Measurements from ENCODE around the gene PEX10.
"Not testable (repeated sequence)": the region's sequence is repeated elsewhere in the genome, so short reads cannot be mapped to it uniquely, and the experiment has no call there.

Gene PEX10

DNA sequence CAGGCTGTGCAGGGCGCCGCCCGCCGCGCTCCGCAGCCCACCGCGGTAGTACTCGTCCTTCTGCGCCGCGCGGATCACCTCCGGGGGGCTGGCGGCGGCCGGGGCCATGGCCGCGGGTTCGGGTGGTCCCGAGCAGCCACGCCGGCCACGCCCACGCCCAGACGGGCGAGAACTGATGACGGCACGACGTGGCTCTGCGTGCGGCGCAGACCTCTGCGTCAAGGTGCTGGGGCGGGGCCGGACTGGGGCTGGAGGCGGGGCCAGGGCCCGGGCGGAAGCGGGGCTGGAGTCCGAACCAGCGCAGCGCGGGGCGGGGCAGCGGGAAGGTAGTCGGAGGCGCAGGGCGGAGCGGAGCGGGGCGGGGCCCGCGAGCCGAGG is at the start of gene PEX10:
Gene PEX10, minus strand, starts transcription at position 170 of the 378 bp plus-strand sequence. Its CDS starts 62 bp downstream, at position 108.
- DNase-seq (ENCODE audit: low read depth in 3 of 3), result peak; percentile 98 to 99 (median 99)

DNA sequence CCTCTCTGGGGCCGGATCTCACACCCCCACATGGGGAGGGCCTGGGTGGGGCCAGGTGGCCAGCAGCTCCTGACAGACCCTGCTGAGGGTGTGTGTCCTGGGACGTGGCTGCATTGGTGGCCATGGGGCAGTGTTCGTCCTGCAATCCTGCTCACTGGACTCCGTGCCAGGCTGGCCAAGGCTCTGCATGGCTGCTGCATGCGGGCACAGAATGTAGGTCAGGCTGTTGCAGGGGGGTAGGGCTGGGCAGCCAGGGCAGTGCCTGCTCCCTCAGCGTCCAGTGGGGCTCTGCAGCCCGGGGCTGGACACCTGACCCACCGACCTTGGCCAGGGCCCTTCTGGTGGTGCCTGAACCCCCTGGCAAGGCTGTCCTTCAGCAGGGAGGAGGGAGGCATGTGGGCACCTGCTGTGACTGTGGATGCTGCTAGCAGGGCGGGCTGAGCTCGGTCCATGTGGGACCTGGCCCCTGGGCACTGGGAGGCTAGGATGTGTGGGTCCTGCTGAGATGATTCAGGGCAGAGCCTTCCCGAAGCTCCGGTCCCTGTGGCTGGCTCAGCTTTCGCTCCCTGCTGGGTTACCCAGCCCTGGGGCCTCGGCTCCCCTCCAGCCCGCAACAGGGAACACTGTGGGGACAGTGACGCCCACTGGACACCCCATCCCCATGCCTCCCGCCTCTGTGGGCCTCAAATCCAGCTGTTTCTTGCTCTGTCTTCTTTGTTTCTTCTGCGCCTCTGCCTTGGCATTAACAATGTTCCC is 48.8 kb upstream of the PEX10 start:
- DNase-seq (ENCODE audit: low read depth in 3 of 3), result no peak

DNA sequence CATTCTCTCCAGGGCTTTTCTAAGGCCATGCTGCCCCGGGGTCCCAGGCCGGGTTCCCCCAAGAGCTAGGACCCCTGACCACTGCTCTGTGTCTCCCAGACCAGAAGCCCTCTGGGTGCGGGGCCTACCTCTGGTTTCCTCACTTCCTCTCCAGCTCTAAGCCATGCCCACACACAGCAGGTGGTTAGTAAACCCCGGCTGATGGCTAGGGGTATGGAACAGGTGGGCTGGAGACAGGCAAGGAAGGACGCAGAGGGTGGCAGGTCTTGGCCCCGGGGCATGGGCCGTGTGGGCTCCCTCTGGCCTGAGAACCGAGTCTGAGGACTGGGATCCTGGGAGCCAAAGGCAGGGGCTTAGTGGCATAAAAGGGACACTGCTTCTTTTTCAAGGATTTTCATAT is 47.8 kb upstream of the PEX10 start:
- DNase-seq (ENCODE audit: low read depth in 3 of 3), result no peak

- no peak for DNase-seq (ENCODE audit: low read depth in 3 of 3)
These were observed 47.4 kb upstream of the PEX10 start for GRCh38 chr1:2459757-2460156.

DNA sequence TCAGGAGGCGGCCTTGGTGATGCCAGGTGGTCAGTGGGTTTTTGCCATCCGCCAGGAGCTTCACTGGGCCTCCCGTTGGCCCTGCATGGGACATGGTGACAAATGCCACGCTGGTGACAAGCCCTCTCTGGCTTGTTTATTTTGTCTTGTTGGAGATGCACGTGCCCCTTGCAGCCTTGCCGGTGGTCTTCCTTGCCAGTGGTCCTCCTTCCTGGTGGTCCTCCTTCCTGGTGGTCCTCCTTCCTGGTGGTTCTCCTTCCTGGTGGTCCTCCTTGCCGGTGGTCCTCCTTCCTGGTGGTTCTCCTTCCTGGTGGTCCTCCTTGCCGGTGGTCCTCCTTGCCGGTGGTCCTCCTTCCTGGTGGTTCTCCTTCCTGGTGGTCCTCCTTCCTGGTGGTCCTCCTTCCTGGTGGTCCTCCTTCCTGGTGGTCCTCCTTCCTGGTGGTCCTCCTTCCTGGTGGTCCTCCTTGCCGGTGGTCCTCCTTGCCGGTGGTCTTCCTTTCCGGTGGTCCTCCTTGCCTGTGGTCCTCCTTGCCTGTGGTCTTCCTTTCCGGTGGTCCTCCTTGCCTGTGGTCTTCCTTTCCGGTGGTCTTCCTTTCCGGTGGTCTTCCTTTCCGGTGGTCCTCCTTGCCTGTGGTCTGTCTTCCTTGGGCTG is 46.9 kb upstream of the PEX10 start:
- not testable (repeated sequence) for DNase-seq (ENCODE audit: low read depth in 3 of 3)

DNA sequence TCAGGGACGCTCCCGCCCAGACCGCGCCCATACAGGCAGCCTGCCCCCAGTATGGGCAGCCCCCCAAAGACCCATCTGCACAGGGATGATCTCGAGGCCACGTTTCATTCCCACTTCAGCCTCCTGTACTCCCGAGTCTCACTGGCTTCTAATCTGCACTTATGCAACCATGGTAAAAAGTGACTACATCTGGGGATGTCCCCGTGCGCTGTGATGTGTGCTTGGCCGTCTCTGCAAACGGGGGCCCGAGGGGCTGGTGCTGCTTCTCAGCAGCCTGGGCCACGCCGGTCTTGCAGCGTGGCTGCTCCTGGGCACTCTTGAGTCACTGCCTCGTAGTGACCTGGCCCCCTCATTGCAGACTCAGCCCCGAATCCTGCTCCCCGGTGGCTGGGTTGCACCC is 46.3 kb upstream of the PEX10 start:
- DNase-seq (ENCODE audit: low read depth in 3 of 3), result no peak

- no peak for DNase-seq (ENCODE audit: low read depth in 3 of 3)
These were observed 45.1 kb upstream of the PEX10 start for GRCh38 chr1:2457444-2457843.

- no peak for DNase-seq (ENCODE audit: low read depth in 3 of 3)
These were observed 43.4 kb upstream of the PEX10 start for GRCh38 chr1:2455757-2456156.

DNA sequence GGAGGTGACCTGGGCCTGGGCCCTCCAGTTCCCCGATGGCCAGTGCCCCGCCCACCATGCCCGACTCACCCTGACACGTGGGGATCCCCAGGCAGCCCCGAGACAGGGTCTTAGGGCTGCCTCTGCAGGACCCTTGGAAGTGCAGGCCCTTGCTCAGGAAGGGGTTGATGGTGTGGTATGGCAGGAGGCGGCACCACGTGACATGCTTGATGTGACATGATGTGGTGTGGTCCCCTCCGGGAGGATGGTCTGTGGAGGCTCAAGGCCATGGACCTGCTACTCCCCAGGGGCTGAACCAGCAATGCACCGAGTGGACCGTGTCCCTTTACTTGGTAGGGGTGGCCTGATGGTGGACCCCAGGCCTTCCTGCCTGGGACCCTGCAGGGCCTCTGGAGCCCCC is 41.9 kb upstream of the PEX10 start:
- no peak for DNase-seq (ENCODE audit: low read depth in 3 of 3)

DNA sequence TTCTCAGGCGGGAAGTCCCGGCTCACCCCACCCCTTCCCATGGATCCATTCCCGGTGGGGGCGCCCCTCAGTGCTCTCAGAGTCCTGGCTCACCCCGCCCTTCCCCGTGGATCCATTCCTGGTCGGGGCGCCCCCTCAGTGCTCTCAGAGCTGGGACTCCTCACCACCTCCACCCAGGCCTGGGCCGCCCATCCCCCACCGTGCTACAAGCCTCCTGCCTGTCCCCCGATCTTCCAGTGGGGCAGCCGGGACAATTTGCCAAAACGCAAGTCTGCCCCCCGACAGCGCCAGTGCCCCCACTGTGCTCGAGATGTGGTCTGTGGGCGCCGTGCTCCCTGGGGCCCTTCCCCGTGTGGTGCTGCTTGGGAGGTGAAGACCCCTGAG is 40.6 kb upstream of the PEX10 start:
- DNase-seq (ENCODE audit: low read depth in 3 of 3), result no peak

DNA sequence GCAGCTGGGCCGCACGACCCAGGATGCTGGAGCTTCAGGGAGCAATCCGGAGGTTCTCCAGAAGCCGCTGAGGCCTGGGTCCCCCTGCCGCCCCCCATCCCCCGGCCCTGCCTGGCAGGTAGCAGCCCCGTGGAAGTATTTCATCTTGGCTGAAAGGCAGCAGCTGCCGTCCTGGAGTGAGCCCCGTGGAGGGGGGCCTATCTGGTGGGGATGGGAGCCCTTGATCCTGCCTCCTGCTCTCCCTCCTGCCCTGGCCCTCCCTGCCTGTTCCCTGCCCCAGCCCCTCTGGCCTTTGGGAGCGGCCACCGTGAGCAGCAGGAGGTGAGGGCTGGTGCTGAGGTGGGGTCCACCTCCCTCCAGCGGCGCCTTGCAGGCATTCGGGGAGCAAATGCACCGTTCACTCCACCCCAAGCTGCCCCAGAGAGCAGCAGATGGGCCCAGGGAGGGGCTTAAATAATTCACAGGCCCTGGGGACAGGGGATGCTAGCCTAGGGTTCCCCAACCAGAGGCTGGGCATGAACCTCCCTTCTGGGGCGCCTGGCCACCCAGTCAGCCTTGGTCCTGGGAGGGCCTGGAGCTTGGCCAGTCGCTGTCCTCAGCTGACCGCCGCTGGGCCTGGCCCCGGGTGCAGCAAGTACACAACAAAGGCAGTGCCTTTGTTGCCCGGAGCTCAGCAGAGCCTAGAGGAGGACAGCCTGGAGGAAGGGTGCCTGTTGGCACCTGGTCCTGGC is 40.0 kb upstream of the PEX10 start:
- no peak for DNase-seq (ENCODE audit: low read depth in 3 of 3)

DNA sequence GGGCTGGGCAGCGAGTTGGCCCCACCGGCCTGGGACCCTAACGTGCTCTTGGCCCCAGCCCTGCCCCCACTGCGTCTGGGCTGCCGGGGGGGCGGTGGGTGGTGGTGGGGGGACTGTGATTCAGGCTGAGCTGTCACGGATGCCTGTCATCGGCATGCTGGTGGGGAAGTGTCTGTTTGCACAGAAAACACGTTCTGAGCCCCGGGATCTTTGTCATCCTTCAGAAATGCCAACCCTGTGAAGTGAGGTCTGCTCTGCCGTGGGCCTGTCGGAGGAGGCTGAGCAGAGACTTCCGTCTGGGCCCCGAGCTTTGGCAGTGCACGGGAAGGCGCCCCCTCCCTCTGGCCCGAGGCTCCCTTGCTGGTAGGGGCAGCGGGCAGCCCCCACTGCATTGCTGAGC is 39.4 kb upstream of the PEX10 start:
- no peak for DNase-seq (ENCODE audit: low read depth in 3 of 3)

DNA sequence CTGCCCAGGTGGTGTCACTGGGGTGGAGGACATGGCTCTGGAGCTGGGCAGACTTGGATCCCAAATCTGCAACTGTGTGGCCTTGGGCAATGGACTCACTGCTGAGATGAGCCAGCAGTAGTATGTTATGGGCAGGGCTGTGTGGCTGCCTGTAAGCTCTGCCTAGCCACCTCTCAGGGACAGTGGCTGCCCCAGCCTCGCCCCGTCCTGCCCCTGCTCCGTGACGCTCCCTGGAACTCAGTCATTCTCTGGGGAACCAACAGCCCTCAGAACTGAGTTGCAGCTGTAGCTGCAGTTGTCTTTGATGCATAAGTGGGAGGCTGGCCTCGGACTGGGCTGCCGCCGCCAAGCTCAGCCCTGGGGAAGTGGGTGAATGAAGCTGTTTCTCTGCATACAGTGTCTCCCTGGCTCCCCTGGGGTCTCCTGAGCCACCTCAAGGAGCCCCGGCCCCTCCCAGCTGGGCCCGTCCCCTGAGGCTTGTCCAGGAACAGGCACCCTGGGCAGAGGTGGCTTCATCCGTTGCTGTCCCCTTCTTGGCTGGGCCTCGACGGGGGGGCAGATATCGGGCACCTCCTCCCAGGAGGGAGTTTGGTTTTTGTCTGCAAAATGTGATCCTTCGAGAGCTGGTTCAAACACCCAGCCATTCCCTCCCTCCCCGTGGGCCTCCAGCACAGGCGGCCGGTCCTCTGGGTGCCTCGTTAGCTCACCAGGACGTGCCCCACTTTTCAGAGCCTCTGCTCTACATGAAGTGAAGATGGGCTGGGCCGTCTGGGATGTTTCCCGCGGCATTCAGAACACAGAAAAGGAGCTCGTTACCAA is 37.5 kb upstream of the PEX10 start:
- no peak for DNase-seq (ENCODE audit: low read depth in 3 of 3)

DNA sequence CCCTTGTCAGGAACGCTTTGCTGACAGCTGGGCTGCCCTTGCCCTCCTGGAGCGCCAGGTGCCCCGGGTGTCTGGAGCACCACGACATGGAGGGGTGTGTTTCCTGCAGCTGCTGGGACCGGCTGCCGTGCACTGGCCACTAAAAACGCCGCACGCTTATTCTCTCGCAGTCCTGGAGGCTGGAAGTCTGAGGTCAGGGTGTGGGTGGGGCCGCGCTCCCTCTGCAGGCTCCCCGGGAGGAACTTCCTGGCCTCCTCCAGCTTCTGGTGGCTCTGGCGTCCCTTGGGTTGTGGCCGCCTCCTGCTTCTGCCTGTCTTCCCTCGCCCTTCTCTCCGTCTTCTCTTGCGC is 35.7 kb upstream of the PEX10 start:
- DNase-seq (ENCODE audit: low read depth in 3 of 3), result no peak

- DNase-seq (ENCODE audit: low read depth in 3 of 3), result no peak
These were observed 35.1 kb upstream of the PEX10 start for GRCh38 chr1:2447276-2448097.

DNA sequence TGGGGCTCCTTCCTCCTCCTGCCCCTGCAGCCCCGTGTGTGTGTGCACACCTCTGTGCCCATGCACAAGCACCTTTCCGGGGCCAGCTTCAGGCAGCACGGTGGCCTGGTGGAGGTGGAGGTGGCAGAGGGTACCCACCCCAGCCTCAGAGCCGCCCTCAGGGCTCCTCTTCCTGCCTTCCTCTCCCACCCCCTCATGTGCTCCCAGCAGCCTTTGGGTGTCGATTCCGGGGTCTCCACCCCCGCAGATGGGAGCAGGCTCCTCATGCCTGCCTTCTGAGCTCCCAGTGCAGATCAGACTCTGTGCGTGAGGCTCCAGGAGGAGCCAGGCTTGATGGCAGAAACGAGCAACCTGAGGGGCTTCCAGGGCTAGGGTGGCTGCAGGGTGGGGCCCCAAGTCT is 34.5 kb upstream of the PEX10 start:
- no peak for DNase-seq (ENCODE audit: low read depth in 3 of 3)

GRCh38 chr1:2446394-2446793 is 34.0 kb upstream of the PEX10 start:
- no peak for DNase-seq (ENCODE audit: low read depth in 3 of 3)

DNA sequence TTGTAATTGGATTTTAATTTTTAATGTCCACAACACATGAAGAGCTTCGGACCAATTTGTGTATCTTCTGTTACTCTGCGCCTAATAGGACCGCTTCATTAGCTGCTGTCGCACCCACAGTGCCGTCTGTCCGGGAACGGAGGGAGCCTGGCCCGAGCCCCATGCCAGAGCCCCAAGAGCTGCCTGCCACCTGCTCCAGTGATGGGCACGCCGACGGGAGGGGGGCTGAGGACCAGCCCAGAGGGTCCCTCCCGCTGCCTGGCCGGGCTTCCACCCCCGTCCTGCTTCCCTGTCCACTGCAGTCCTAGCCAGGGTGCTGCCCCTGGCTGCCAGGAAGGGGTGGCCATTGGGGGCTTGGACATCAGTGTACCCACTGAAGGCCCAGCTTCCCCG is 33.5 kb upstream of the PEX10 start:
- DNase-seq (ENCODE audit: low read depth in 3 of 3), result no peak

GRCh38 chr1:2445162-2445822 is 32.9 kb upstream of the PEX10 start:
- no peak for DNase-seq (ENCODE audit: low read depth in 3 of 3)

DNA sequence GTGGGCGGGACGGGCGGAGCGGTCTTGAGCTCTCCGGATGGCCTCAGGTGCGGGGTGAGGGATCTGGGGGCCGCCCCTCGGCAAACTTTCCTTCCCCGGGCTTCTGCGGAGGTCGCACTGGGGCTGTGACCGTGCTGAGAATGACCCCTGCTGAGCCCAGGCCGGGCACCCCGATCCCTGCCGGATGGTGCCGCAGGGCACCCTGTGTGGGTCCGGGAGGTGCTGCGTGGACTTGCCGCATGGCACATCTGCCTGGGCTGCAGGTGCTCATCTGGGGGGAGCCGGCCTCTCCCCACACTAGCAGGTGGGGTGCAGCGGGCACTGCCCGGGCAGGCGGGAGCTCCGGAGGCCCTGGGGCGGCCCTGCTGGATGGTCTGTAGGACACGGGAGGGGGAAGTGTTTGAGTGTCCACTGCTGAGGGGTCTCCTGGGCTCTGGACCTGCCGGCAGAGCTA is 31.8 kb upstream of the PEX10 start:
- no peak for DNase-seq (ENCODE audit: low read depth in 3 of 3)
